GM10847 (cell line): ENCODE results near the gene EIF2D.

Experiments used
- POLR2A ChIP-seq: IDR thresholded peaks from 2 replicates; pipeline ENCODE4 v1.6.1; 2011; ENCODE audit not compliant: insufficient read length; ENCODE audit errors: extremely low read depth

Gene EIF2D

GRCh38 chr1:206612129-206612876, at the start of gene EIF2D:
Gene EIF2D, minus strand, starts transcription at chr1:206612465. Its CDS starts 123 bp downstream, at chr1:206612342.
- peak; percentile 92 for TF ChIP-seq POLR2A

- TF ChIP-seq POLR2A: no peak
These were observed 49.0 kb upstream of the EIF2D start for GRCh38 chr1:206661161-206661820.

GRCh38 chr1:206660136-206660535, 47.9 kb upstream of the EIF2D start:
- TF ChIP-seq POLR2A: no peak

- no peak for TF ChIP-seq POLR2A
These were observed 46.7 kb upstream of the EIF2D start for GRCh38 chr1:206658981-206659273.

GRCh38 chr1:206658264-206658980, 46.2 kb upstream of the EIF2D start:
- no peak for TF ChIP-seq POLR2A

- TF ChIP-seq POLR2A: no peak
These were observed 45.5 kb upstream of the EIF2D start for GRCh38 chr1:206657751-206658150.

- no peak for TF ChIP-seq POLR2A
These were observed 44.7 kb upstream of the EIF2D start for GRCh38 chr1:206656936-206657335.

- TF ChIP-seq POLR2A: no peak
These were observed 43.2 kb upstream of the EIF2D start for GRCh38 chr1:206655471-206655882.

GRCh38 chr1:206654828-206655227, 42.6 kb upstream of the EIF2D start:
- TF ChIP-seq POLR2A: no peak

GRCh38 chr1:206653715-206654459, 41.6 kb upstream of the EIF2D start:
- no peak for TF ChIP-seq POLR2A

GRCh38 chr1:206651958-206652890, 40.0 kb upstream of the EIF2D start:
- TF ChIP-seq POLR2A: no peak

- TF ChIP-seq POLR2A: no peak
These were observed 38.7 kb upstream of the EIF2D start for GRCh38 chr1:206651014-206651413.

GRCh38 chr1:206649261-206649921, 37.1 kb upstream of the EIF2D start:
- TF ChIP-seq POLR2A: no peak

GRCh38 chr1:206647224-206647623, 35.0 kb upstream of the EIF2D start:
- TF ChIP-seq POLR2A: no peak

GRCh38 chr1:206646504-206646903, 34.2 kb upstream of the EIF2D start:
- no peak for TF ChIP-seq POLR2A
